ENCODE measurements around the gene NFIA.

DNA sequence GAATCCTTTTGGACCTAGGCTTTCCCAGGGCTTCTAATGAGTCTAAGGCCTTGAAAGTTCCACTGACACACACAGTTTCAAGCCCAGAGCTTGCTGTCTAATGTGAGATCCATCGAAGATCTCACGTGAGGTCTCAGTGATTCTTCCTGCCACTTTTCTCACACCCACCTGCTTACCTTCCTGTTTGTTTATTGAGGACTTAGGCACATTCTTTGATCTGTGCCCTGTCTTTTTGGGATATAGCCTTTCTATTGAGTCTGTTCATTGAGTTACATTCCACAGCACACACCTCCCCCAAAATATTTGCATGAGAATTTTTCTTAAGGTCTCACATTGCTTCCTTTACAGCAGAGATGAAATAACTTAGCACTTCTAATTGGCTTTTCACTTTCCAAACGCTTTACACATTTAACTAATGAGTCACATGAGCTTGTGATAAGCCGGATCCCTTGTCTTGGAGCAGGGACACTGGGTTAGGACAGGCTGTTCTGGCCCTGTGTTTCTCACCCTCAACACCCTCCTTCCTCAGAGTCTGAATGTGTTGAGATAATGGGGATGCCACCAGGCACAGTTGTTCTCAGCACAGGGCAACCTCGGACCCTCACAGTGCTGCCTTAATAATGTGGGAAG lies 354.2 kb downstream of the NFIA start:
- TF ChIP-seq, protein P1, sequence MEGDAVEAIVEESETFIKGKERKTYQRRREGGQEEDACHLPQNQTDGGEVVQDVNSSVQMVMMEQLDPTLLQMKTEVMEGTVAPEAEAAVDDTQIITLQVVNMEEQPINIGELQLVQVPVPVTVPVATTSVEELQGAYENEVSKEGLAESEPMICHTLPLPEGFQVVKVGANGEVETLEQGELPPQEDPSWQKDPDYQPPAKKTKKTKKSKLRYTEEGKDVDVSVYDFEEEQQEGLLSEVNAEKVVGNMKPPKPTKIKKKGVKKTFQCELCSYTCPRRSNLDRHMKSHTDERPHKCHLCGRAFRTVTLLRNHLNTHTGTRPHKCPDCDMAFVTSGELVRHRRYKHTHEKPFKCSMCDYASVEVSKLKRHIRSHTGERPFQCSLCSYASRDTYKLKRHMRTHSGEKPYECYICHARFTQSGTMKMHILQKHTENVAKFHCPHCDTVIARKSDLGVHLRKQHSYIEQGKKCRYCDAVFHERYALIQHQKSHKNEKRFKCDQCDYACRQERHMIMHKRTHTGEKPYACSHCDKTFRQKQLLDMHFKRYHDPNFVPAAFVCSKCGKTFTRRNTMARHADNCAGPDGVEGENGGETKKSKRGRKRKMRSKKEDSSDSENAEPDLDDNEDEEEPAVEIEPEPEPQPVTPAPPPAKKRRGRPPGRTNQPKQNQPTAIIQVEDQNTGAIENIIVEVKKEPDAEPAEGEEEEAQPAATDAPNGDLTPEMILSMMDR (IDR thresholded peaks at IDR 0.05) = no peak
- TF ChIP-seq POLR2A (IDR thresholded peaks at IDR 0.05; ENCODE audit: low read depth) = no peak

Data from esophagus muscularis mucosa (tissue), 3 donors.